Retina (tissue), 1 donor: ENCODE results near the gene KRTAP10-4.
"Not testable (repeated sequence)": the region's sequence is repeated elsewhere in the genome, so short reads cannot be mapped to it uniquely, and the experiment has no call there.

Experiments used
- DNase-seq: peaks from one replicate; pipeline ENCODE4 v3.0.0-alpha.2; 2016

Gene KRTAP10-4

GRCh38 chr21:44534688-44535087 is 38.8 kb upstream of the KRTAP10-4 start:
- DNase-seq, result no peak

GRCh38 chr21:44535963-44536362 is 37.6 kb upstream of the KRTAP10-4 start:
- no peak for DNase-seq

- DNase-seq, result no peak
Observed at GRCh38 chr21:44537930-44538911, 35.3 kb upstream of the KRTAP10-4 start.

GRCh38 chr21:44539046-44539445 is 34.5 kb upstream of the KRTAP10-4 start:
- no peak for DNase-seq

- no peak for DNase-seq
Observed at GRCh38 chr21:44539991-44540666, 33.4 kb upstream of the KRTAP10-4 start, which contains the start of gene KRTAP10-1. Gene KRTAP10-1 (minus strand): TSS chr21:44540195. CDS start chr21:44540150, 45 bp downstream.

GRCh38 chr21:44540741-44541288 is 32.7 kb upstream of the KRTAP10-4 start:
- no peak for DNase-seq

GRCh38 chr21:44542716-44543115 is 30.8 kb upstream of the KRTAP10-4 start:
- DNase-seq, result no peak

GRCh38 chr21:44544566-44544965 is 29.0 kb upstream of the KRTAP10-4 start:
- no peak for DNase-seq

- no peak for DNase-seq
Observed at GRCh38 chr21:44547656-44548331, 25.7 kb upstream of the KRTAP10-4 start.

GRCh38 chr21:44548381-44548780 is 25.1 kb upstream of the KRTAP10-4 start:
- DNase-seq, result no peak

GRCh38 chr21:44548922-44549321 is 24.6 kb upstream of the KRTAP10-4 start:
- DNase-seq, result no peak

- no peak for DNase-seq
Observed at GRCh38 chr21:44549525-44550211, 23.9 kb upstream of the KRTAP10-4 start.

- DNase-seq, result not testable (repeated sequence)
Observed at GRCh38 chr21:44550285-44550684, 23.2 kb upstream of the KRTAP10-4 start.

- no peak for DNase-seq
Observed at GRCh38 chr21:44550807-44551206, 22.7 kb upstream of the KRTAP10-4 start.

GRCh38 chr21:44551340-44551961 is 22.1 kb upstream of the KRTAP10-4 start, which contains the start of gene KRTAP10-2:
Gene KRTAP10-2 (minus strand): TSS chr21:44551505. CDS start chr21:44551458, 47 bp downstream.
- no peak for DNase-seq

GRCh38 chr21:44552136-44552535 is 21.4 kb upstream of the KRTAP10-4 start:
- DNase-seq, result no peak

- DNase-seq, result no peak
Observed at GRCh38 chr21:44552681-44553080, 20.8 kb upstream of the KRTAP10-4 start.

- no peak for DNase-seq
Observed at GRCh38 chr21:44555200-44555875, 18.2 kb upstream of the KRTAP10-4 start.

GRCh38 chr21:44556879-44557278 is 16.6 kb upstream of the KRTAP10-4 start:
- no peak for DNase-seq

GRCh38 chr21:44557491-44558328 is 15.8 kb upstream of the KRTAP10-4 start:
- peak; percentile 47 for DNase-seq
